GM23248 (cell line): ENCODE measurements around the gene PTPN21. TPM values are rescaled to one million over a fixed set of nuclear protein-coding genes. Genes with fewer than 3 reads are reported as not detected.

Experiments
- DNase-seq: peaks from one replicate; pipeline ENCODE4 v3.0.0-alpha.2; 2015
- H2AFZ ChIP-seq: fragments of 200-600 bp; sonication (generic); 2 replicates; pipeline ENCODE4 v1.6.1; 2016; ENCODE audit warnings: antibody characterized with exemption
- H3F3A ChIP-seq: fragments of 200-600 bp; sonication (generic); 2 replicates; pipeline ENCODE4 v1.6.1; 2016; ENCODE audit warnings: mild to moderate bottlenecking, antibody characterized with exemption, mixed run types; ENCODE audit not compliant: insufficient read depth
- H3K27ac ChIP-seq: fragments of 200-600 bp; sonication (generic); 2 replicates; pipeline ENCODE4 v1.5.1; 2016; ENCODE audit warnings: mild to moderate bottlenecking
- H3K27me3 ChIP-seq: fragments of 200-600 bp; sonication (generic); replicated peaks from 2 replicates; pipeline ENCODE4 v1.6.1; 2016; ENCODE audit warnings: mild to moderate bottlenecking; ENCODE audit not compliant: insufficient read depth
- H3K36me3 ChIP-seq: fragments of 200-600 bp; sonication (generic); 2 replicates; pipeline ENCODE4 v1.6.1; 2016; ENCODE audit warnings: low read depth, mild to moderate bottlenecking
- H3K4me1 ChIP-seq: fragments of 200-600 bp; sonication (generic); 2 replicates; pipeline ENCODE4 v1.6.1; 2016; ENCODE audit warnings: mild to moderate bottlenecking; ENCODE audit not compliant: insufficient read depth
- H3K4me2 ChIP-seq: fragments of 200-600 bp; sonication (generic); one replicate; pipeline ENCODE4 v1.6.1; 2016; ENCODE audit warnings: mild to moderate bottlenecking; ENCODE audit not compliant: unreplicated experiment
- H3K4me3 ChIP-seq: fragments of 200-600 bp; sonication (generic); 2 replicates; pipeline ENCODE4 v1.5.1; 2016; ENCODE audit warnings: mild to moderate bottlenecking
- H3K79me2 ChIP-seq: fragments of 200-600 bp; sonication (generic); 2 replicates; pipeline ENCODE4 v1.6.1; 2016; ENCODE audit warnings: mild to moderate bottlenecking; ENCODE audit not compliant: insufficient read depth
- H3K9ac ChIP-seq: fragments of 200-600 bp; sonication (generic); 2 replicates; pipeline ENCODE4 v1.6.1; 2016; ENCODE audit warnings: mild to moderate bottlenecking
- H3K9me2 ChIP-seq: fragments of 200-600 bp; sonication (generic); 2 replicates; pipeline ENCODE4 v1.6.1; 2016; ENCODE audit warnings: mixed run types, mild to moderate bottlenecking, moderate library complexity; ENCODE audit not compliant: insufficient read depth
- H3K9me3 ChIP-seq: fragments of 200-600 bp; sonication (generic); one replicate; pipeline ENCODE4 v1.6.1; 2017; ENCODE audit warnings: low read depth
- H4K20me1 ChIP-seq: fragments of 200-600 bp; sonication (generic); 2 replicates; pipeline ENCODE4 v1.6.0; 2016; ENCODE audit not compliant: insufficient read depth
- EZH2 ChIP-seq: fragments of 200-600 bp; sonication (generic); IDR thresholded peaks from 2 replicates; pipeline ENCODE4 v1.6.1; 2018; ENCODE audit warnings: antibody characterized with exemption, mild to moderate bottlenecking; ENCODE audit not compliant: insufficient read depth, poor library complexity, severe bottlenecking
- EZH2phosphoT487 ChIP-seq: fragments of 200-600 bp; sonication (generic); IDR thresholded peaks from 2 replicates; pipeline ENCODE4 v1.6.1; 2018; ENCODE audit warnings: antibody characterized with exemption, moderate library complexity, mild to moderate bottlenecking, low read depth; ENCODE audit not compliant: insufficient read depth
- WGBS, 2 experiments: methylation state at CpG; one replicate each; pipeline ENCODE4 v1.1.6; 2015 to 2017; ENCODE audit warnings: low lambda C conversion rate in 2 of 2, low coverage in 1 of 2; ENCODE audit errors: missing lambda C conversion rate in 2 of 2; 5-methylcytosine and 5-hydroxymethylcytosine counted together
- in situ Hi-C: fragments of 300-500 bp; cut with MboI; formaldehyde crosslinking; loops from 2 replicates; pipeline ENCODE4 v1.15.0; 2020
- polyA plus RNA-seq: library from polyadenylated mRNA; unstranded; fragments of >200 nt; fragmentation: Nextera tagmentation; extraction: Ambion mirVana; gene quantifications from 2 replicates; pipeline ENCODE4 v1.2.1, GENCODE V29; 2016
- total RNA-seq: library from RNA; depleted of rRNA; stranded (reverse); fragments of >200 nt; shearing (Covaris generic); gene quantifications from 2 replicates; pipeline ENCODE4 v1.2.3, GENCODE V29; 2014

PTPN21 gene
- total and polyA plus RNA-seq, 2 experiments from 2014 or later: 5.7 to 13.3 TPM

DNA sequence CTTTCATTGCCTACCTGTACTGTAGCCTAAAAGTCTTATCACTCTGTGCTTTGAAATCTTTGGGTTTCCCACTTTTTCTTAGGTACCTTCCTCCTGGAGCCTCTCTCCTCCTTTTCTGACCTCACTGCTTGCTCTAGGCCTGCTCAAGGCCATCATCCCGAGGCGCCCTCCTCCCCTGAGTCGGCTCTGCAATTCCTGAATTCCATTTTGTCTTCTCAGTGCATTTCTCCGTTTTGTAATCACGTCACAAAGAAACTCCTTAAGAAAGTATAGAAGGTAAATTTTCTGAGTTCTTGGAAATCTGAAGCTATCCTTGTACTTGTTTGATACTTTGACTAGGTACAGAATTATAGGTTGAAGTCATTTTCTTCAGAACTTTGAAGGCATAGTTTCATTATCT lies 33.3 kb upstream of the PTPN21 start:
- in situ Hi-C loops: no loop called here
- H3K27me3 ChIP-seq: no peaks in the 10 kb centered on the region
- TF ChIP-seq EZH2: no peak
- TF ChIP-seq EZH2phosphoT487: no peak
- H3K4me2 ChIP-seq: no peak overlapping the region
- H3K79me2 ChIP-seq: 0 out of 2 replicates have a peak, but pooled peaks cover 4% of the 10 kb centered on the region
- no peaks in the 10 kb centered on the region for H3K9me2 ChIP-seq
- H3K9ac ChIP-seq: no peak overlapping the region
- peaks cover 31% of the 10 kb centered on the region for H3K36me3 ChIP-seq
- no peaks in the 10 kb centered on the region for H3K4me1 ChIP-seq
- DNase-seq: no peak
- no peaks in the 10 kb centered on the region for H3K9me3 ChIP-seq
- no peaks in the 10 kb centered on the region for H4K20me1 ChIP-seq
- H3K4me3 ChIP-seq: no peak overlapping the region
- H2AFZ ChIP-seq: no peak overlapping the region
- no peak overlapping the region for H3K27ac ChIP-seq
- no peaks in the 10 kb centered on the region for H3F3A ChIP-seq
- 97 to 99% methylated on average over 5 of the region's 5 CpGs for WGBS, 2 experiments

DNA sequence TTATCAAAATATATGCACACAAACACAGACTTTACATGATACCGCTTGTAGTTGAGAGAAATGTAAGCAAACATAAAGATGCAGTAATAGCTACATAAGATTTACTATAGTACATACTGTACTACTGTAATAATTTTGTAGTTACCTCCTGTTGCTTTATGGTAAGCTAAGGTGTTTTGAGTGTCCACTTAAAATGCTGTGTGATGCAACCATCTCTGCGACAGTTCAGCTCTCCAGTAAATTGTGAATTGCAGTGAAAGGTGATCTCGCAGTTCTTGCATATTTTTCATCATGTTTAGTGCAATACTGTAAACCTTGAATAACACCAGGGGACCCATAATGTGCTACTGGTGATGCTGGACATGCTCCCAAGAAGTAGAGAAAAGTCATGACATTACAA lies 29.6 kb upstream of the PTPN21 start:
- no peaks in the 10 kb centered on the region for H3F3A ChIP-seq
- H3K4me3 ChIP-seq: no peak overlapping the region
- no peaks in the 10 kb centered on the region for H4K20me1 ChIP-seq
- in situ Hi-C loops: no loop called here
- peaks cover 5% of the 10 kb centered on the region; the same call in 1 of the 2 replicates for H3K79me2 ChIP-seq
- H3K9me3 ChIP-seq: no peaks in the 10 kb centered on the region
- no peak overlapping the region for H2AFZ ChIP-seq
- H3K9me2 ChIP-seq: no peaks in the 10 kb centered on the region
- H3K27me3 ChIP-seq: no peaks in the 10 kb centered on the region
- TF ChIP-seq EZH2phosphoT487 (no peak), EZH2 (no peak)
- no peak for DNase-seq
- peaks cover 49% of the 10 kb centered on the region for H3K36me3 ChIP-seq
- 96 to 97% methylated on average over 3 of the region's 3 CpGs for WGBS, 2 experiments
- H3K4me1 ChIP-seq: no peaks in the 10 kb centered on the region
- no peak overlapping the region for H3K9ac ChIP-seq
- H3K4me2 ChIP-seq: no peak overlapping the region
- no peak overlapping the region for H3K27ac ChIP-seq

DNA sequence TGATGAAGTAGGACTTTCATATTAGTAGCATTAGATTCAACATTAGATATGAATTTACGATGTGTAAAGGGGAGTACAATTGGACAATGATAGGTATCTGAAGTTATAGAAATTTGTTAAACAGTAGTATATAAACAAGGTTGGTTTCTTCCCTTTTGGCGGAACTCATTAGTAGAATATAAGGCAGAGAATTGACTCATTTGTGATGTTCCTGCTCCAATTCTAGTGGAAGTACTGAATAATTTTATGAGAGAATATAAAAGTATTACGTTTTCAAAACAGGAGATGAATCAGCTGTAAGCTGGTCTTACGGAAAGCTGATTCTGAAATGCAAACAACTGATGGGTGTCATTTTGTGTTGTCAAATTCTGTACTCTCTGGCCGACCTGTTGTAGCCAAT lies 21.4 kb upstream of the PTPN21 start:
- in situ Hi-C loops: no loop called here

DNA sequence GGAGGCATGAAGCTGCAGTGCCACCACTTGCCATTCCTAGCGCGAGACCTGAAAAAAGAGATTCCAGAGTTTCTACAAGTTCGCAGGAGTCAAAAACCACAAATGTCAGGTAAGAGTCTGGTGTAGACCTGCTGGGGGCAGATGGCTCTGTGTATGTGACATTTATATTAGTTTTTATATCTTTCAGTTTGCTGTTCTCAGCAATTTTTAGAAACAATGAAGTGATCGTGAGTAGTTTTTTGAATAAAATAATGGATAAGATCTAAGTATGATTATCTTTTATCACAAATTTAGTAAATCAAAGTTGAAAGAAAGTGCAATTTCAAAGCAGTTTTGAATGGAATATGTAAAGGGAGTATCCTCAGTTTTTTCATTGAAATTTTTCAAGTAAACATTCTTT lies 17.3 kb upstream of the PTPN21 start:
- no peak for DNase-seq
- H3K9me2 ChIP-seq: no peaks in the 10 kb centered on the region
- 0 out of 2 replicates have a peak, but pooled peaks cover 2% of the 10 kb centered on the region for H3F3A ChIP-seq
- TF ChIP-seq EZH2phosphoT487 (no peak), EZH2 (no peak)
- no peaks in the 10 kb centered on the region for H3K9me3 ChIP-seq
- peaks cover 90% of the 10 kb centered on the region for H3K36me3 ChIP-seq
- H3K79me2 ChIP-seq: peaks cover 33% of the 10 kb centered on the region
- H3K9ac ChIP-seq: no peak overlapping the region
- no peaks in the 10 kb centered on the region for H3K4me1 ChIP-seq
- no peaks in the 10 kb centered on the region for H3K27me3 ChIP-seq
- no peaks in the 10 kb centered on the region for H4K20me1 ChIP-seq
- H2AFZ ChIP-seq: no peak overlapping the region
- no peak overlapping the region for H3K4me2 ChIP-seq
- WGBS, 2 experiments: 97 to 99% methylated on average over 4 of the region's 4 CpGs
- no peak overlapping the region for H3K27ac ChIP-seq
- no peak overlapping the region for H3K4me3 ChIP-seq
- in situ Hi-C loops: loop anchor here (25.0 kb wide), 1 partner anchor 560 kb away; the partner anchor contains the start of gene GPR65

More for the DNA sequence above, 21.4 kb upstream of the PTPN21 start:
- no peaks in the 10 kb centered on the region for H4K20me1 ChIP-seq
- H3F3A ChIP-seq: peaks cover 14% of the 10 kb centered on the region
- H3K9me2 ChIP-seq: no peaks in the 10 kb centered on the region
- no peak overlapping the region for H2AFZ ChIP-seq
- no peak overlapping the region for H3K4me2 ChIP-seq
- no peaks in the 10 kb centered on the region for H3K4me1 ChIP-seq
- H3K79me2 ChIP-seq: peaks cover 8% of the 10 kb centered on the region
- WGBS, 2 experiments: 91 to 92% methylated on average over 5 of the region's 5 CpGs
- H3K9ac ChIP-seq: no peak overlapping the region
- H3K4me3 ChIP-seq: no peak overlapping the region
- H3K27me3 ChIP-seq: no peaks in the 10 kb centered on the region
- peaks cover 89% of the 10 kb centered on the region for H3K36me3 ChIP-seq
- TF ChIP-seq EZH2phosphoT487: no peak
- no peak for TF ChIP-seq EZH2
- H3K27ac ChIP-seq: no peak overlapping the region
- no peak for DNase-seq
- H3K9me3 ChIP-seq: no peaks in the 10 kb centered on the region
